Transverse colon (tissue), 4 donors: Measurements from ENCODE around the gene FNIP2.

Experiments used
- EP300 ChIP-seq: sonication (generic); formaldehyde crosslinking; IDR thresholded peaks from one replicate; pipeline ENCODE4 v1.6.1; 2017; ENCODE audit warnings: antibody characterized with exemption, low read depth
- POLR2A ChIP-seq: fragments of 450-650 bp; IDR thresholded peaks from one replicate; pipeline ENCODE4 v1.6.1; 2016; ENCODE audit warnings: antibody characterized with exemption, mild to moderate bottlenecking, moderate library complexity
- POLR2AphosphoS5 ChIP-seq, 3 donors: sonication (generic); formaldehyde crosslinking; IDR thresholded peaks; one replicate each; pipeline ENCODE4 v1.6.1; 2016; ENCODE audit warnings: antibody characterized with exemption in 3 of 3
- TF ChIP-seq, protein P1 (sequence below), 5 experiments: fragments of 200-600 bp in 3 of 5; fragments of 450-650 bp in 2 of 5; sonication (generic) in 3 of 5; IDR thresholded peaks; 1 replicate in 2 of 5; 2 replicates in 3 of 5; pipeline ENCODE4 v1.5.1; 2016 to 2017; ENCODE audit warnings: antibody characterized with exemption in 5 of 5, inconsistent platforms in 3 of 5, mild to moderate bottlenecking in 2 of 5, moderate library complexity in 1 of 5

GRCh38 chr4:158824425-158825274, 55.8 kb downstream of the FNIP2 start:
- TF ChIP-seq, protein P1, sequence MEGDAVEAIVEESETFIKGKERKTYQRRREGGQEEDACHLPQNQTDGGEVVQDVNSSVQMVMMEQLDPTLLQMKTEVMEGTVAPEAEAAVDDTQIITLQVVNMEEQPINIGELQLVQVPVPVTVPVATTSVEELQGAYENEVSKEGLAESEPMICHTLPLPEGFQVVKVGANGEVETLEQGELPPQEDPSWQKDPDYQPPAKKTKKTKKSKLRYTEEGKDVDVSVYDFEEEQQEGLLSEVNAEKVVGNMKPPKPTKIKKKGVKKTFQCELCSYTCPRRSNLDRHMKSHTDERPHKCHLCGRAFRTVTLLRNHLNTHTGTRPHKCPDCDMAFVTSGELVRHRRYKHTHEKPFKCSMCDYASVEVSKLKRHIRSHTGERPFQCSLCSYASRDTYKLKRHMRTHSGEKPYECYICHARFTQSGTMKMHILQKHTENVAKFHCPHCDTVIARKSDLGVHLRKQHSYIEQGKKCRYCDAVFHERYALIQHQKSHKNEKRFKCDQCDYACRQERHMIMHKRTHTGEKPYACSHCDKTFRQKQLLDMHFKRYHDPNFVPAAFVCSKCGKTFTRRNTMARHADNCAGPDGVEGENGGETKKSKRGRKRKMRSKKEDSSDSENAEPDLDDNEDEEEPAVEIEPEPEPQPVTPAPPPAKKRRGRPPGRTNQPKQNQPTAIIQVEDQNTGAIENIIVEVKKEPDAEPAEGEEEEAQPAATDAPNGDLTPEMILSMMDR (IDR thresholded peaks at IDR 0.05) = no peak
- TF ChIP-seq POLR2A (no peak), POLR2AphosphoS5 (IDR thresholded peaks at IDR 0.05) (no peak), EP300 (no peak)
